K562 (cell line): ENCODE data around the gene ATF5. TPM values are rescaled to one million over a fixed set of nuclear protein-coding genes. Genes with fewer than 3 reads are reported as not detected.

Experiments used
- CBX1 ChIP-seq: sonication (generic); IDR thresholded peaks from 2 replicates; pipeline ENCODE4 v1.6.1; 2016; ENCODE audit warnings: antibody characterized with exemption, low read depth, mild to moderate bottlenecking
- CBX2 ChIP-seq: fragments of 200-600 bp; sonication (generic); IDR thresholded peaks from one replicate; pipeline ENCODE4 v1.6.1; 2012; ENCODE audit warnings: mild to moderate bottlenecking, low read length, inconsistent platforms; ENCODE audit not compliant: insufficient read depth, poor library complexity, severe bottlenecking
- HCFC1 ChIP-seq: IDR thresholded peaks from 2 replicates; pipeline ENCODE4 v1.6.1; 2012; ENCODE audit warnings: low read depth, low read length, improper control_type of control experiment
- NFATC3 ChIP-seq: fragments of 450-650 bp; IDR thresholded peaks from 2 replicates; pipeline ENCODE4 v1.6.1; 2017; ENCODE audit warnings: mild to moderate bottlenecking
- NR2C2 ChIP-seq, 2 experiments: fragments of 200-800 bp in 1 of 2; sonication (Bioruptor generic) in 1 of 2; sonication (generic) in 1 of 2; formaldehyde crosslinking in 1 of 2; IDR thresholded peaks; 2 replicates each; pipeline versions ENCODE4 v1.6.1 to v1.8.0; 2016 to 2022; ENCODE audit warnings: mild to moderate bottlenecking in 1 of 2, missing compliant biosample characterization in 1 of 2, missing genetic modification characterization in 1 of 2, missing genetic modification reagents in 1 of 2
- RBFOX2 ChIP-seq: fragments of 200-400 bp; formaldehyde crosslinking; IDR thresholded peaks from 2 replicates; pipeline ENCODE4 v1.6.1; 2017; ENCODE audit warnings: low read depth, mild to moderate bottlenecking, low read length, moderate library complexity
- TAF15 ChIP-seq: fragments of 200-400 bp; formaldehyde crosslinking; IDR thresholded peaks from 2 replicates; pipeline ENCODE4 v1.6.1; 2017; ENCODE audit warnings: mild to moderate bottlenecking, low read depth, low read length, moderate library complexity
- TCF3 ChIP-seq: sonication (generic); formaldehyde crosslinking; IDR thresholded peaks from 2 replicates; pipeline ENCODE4 v1.4.0; 2020; ENCODE audit warnings: mild to moderate bottlenecking, missing genetic modification reagents
- XRCC4 ChIP-seq: IDR thresholded peaks from one replicate; pipeline ENCODE4 v1.6.1; 2011; ENCODE audit not compliant: insufficient read depth, insufficient read length; ENCODE audit errors: extremely low read depth
- polyA plus RNA-seq, 8 experiments: library from polyadenylated mRNA; depleted of rRNA in 4 of 8; stranded (reverse) in 5 of 8; unstranded in 3 of 8; fragments of >200 nt; fragmentation: Nextera tagmentation in 2 of 8; fragmentation: Illumina TruSeq in 1 of 8; extraction: Ambion mirVana in 2 of 8; extraction: Trizol in 1 of 8; gene quantifications; 2 replicates each; pipeline versions ENCODE4 v1.2.1 to v1.2.3, GENCODE V29; 2011 to 2014; ENCODE audit warnings: inconsistent platforms in 1 of 8, missing spikeins in 1 of 8
- total RNA-seq, 7 experiments: library from RNA; depleted of rRNA in 6 of 7; stranded (reverse); fragments of >200 nt in 6 of 7; fragmentation: Illumina TruSeq in 2 of 7; extraction: Trizol in 2 of 7; gene quantifications; 2 replicates each; pipeline versions ENCODE4 v1.2.1 to v1.2.3, GENCODE V29; 2011 to 2021; ENCODE audit warnings: low replicate concordance in 1 of 7
- TF ChIP-seq, protein P1 (sequence below): sonication (generic); formaldehyde crosslinking; IDR thresholded peaks from 2 replicates; pipeline ENCODE4 v1.8.1; 2023; ENCODE audit warnings: mild to moderate bottlenecking, missing genetic modification reagents
- TF ChIP-seq, protein P2 (sequence below): IDR thresholded peaks from 2 replicates; pipeline ENCODE4 v1.6.1; 2011; ENCODE audit warnings: borderline replicate concordance, low read depth, mild to moderate bottlenecking, moderate library complexity, low read length; ENCODE audit not compliant: insufficient read depth, poor library complexity, severe bottlenecking
- TF ChIP-seq, protein P3 (sequence below), 2 experiments: fragments of 450-650 bp; IDR thresholded peaks; 2 replicates each; pipeline ENCODE4 v1.6.1; 2016
- TF ChIP-seq, protein P4 (sequence below): fragments of 450-650 bp; IDR thresholded peaks from 2 replicates; pipeline ENCODE4 v1.6.1; 2017; ENCODE audit warnings: antibody characterized with exemption, mild to moderate bottlenecking
- TF ChIP-seq, protein P5 (sequence below): fragments of 450-650 bp; IDR thresholded peaks from 2 replicates; pipeline ENCODE4 v1.6.1; 2016; ENCODE audit warnings: antibody characterized with exemption

Gene ATF5
- total and polyA plus RNA-seq, 9 of the 15 experiments (the other 6 are each of a cell fraction or from before 2014, with no cell fraction given) = 3.0 to 57.6 (median 11.1) TPM

DNA sequence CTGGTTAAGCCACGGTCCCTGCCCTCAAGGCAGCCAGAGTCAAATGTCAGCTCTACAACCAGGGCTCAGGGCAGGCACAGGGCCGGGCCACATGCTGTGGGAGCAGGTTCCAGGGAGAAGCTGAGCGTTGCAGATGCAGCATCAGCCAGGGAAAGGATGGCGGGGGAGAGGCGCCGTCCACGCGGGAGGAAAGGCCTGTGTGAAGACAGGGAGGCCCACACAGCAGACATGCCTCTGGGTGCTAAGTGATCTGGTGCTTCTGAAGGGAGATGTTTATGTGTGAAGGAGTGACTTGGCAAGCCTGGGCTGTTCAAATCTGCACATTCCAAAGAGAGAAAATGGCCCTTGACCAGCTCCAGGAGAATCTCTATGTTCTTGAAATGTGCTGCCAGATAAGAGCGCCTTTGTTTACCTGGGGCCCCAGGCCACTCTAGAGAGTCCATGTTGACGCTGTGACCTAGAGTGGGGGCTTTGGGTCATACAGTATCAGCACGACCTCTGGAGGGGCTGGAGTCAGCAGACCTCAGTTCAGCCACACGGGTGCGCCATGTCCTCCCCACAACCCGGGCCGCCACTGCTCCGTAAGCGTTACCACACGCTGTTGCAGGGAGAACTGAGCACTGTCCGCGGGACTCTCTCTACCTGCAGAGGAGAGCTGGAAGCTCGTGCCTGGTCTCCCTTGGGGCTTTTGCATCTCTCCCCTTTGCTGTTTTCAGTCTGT, 15.9 kb upstream of the ATF5 start (continued):
- TF ChIP-seq, protein P1, sequence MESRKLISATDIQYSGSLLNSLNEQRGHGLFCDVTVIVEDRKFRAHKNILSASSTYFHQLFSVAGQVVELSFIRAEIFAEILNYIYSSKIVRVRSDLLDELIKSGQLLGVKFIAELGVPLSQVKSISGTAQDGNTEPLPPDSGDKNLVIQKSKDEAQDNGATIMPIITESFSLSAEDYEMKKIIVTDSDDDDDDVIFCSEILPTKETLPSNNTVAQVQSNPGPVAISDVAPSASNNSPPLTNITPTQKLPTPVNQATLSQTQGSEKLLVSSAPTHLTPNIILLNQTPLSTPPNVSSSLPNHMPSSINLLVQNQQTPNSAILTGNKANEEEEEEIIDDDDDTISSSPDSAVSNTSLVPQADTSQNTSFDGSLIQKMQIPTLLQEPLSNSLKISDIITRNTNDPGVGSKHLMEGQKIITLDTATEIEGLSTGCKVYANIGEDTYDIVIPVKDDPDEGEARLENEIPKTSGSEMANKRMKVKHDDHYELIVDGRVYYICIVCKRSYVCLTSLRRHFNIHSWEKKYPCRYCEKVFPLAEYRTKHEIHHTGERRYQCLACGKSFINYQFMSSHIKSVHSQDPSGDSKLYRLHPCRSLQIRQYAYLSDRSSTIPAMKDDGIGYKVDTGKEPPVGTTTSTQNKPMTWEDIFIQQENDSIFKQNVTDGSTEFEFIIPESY = peak; percentile 99
- TF ChIP-seq CBX2 (no peak), TCF3 (CRISPR knock-in tag) (no peak), HCFC1 (no peak), XRCC4 (no peak), TAF15 (no peak), RBFOX2 (peak; percentile 35), CBX1 (no peak), NFATC3 (no peak), NR2C2 (CRISPR knock-in tag; IDR thresholded peaks at IDR 0.05) (no peak), NR2C2 (tag; IDR thresholded peaks at IDR 0.05) (no peak)
- TF ChIP-seq, protein P2, sequence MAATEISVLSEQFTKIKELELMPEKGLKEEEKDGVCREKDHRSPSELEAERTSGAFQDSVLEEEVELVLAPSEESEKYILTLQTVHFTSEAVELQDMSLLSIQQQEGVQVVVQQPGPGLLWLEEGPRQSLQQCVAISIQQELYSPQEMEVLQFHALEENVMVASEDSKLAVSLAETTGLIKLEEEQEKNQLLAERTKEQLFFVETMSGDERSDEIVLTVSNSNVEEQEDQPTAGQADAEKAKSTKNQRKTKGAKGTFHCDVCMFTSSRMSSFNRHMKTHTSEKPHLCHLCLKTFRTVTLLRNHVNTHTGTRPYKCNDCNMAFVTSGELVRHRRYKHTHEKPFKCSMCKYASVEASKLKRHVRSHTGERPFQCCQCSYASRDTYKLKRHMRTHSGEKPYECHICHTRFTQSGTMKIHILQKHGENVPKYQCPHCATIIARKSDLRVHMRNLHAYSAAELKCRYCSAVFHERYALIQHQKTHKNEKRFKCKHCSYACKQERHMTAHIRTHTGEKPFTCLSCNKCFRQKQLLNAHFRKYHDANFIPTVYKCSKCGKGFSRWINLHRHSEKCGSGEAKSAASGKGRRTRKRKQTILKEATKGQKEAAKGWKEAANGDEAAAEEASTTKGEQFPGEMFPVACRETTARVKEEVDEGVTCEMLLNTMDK = peak; percentile 60
- TF ChIP-seq, protein P3, sequence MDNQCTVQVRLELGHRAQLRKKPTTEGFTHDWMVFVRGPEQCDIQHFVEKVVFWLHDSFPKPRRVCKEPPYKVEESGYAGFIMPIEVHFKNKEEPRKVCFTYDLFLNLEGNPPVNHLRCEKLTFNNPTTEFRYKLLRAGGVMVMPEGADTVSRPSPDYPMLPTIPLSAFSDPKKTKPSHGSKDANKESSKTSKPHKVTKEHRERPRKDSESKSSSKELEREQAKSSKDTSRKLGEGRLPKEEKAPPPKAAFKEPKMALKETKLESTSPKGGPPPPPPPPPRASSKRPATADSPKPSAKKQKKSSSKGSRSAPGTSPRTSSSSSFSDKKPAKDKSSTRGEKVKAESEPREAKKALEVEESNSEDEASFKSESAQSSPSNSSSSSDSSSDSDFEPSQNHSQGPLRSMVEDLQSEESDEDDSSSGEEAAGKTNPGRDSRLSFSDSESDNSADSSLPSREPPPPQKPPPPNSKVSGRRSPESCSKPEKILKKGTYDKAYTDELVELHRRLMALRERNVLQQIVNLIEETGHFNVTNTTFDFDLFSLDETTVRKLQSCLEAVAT (IDR thresholded peaks at IDR 0.05) = peak in 1 of 2 experiments; percentile 41; a peak in 1 of 4 replicates
- TF ChIP-seq, protein P4, sequence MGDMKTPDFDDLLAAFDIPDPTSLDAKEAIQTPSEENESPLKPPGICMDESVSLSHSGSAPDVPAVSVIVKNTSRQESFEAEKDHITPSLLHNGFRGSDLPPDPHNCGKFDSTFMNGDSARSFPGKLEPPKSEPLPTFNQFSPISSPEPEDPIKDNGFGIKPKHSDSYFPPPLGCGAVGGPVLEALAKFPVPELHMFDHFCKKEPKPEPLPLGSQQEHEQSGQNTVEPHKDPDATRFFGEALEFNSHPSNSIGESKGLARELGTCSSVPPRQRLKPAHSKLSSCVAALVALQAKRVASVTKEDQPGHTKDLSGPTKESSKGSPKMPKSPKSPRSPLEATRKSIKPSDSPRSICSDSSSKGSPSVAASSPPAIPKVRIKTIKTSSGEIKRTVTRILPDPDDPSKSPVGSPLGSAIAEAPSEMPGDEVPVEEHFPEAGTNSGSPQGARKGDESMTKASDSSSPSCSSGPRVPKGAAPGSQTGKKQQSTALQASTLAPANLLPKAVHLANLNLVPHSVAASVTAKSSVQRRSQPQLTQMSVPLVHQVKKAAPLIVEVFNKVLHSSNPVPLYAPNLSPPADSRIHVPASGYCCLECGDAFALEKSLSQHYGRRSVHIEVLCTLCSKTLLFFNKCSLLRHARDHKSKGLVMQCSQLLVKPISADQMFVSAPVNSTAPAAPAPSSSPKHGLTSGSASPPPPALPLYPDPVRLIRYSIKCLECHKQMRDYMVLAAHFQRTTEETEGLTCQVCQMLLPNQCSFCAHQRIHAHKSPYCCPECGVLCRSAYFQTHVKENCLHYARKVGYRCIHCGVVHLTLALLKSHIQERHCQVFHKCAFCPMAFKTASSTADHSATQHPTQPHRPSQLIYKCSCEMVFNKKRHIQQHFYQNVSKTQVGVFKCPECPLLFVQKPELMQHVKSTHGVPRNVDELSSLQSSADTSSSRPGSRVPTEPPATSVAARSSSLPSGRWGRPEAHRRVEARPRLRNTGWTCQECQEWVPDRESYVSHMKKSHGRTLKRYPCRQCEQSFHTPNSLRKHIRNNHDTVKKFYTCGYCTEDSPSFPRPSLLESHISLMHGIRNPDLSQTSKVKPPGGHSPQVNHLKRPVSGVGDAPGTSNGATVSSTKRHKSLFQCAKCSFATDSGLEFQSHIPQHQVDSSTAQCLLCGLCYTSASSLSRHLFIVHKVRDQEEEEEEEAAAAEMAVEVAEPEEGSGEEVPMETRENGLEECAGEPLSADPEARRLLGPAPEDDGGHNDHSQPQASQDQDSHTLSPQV = no peak
- TF ChIP-seq, protein P5, sequence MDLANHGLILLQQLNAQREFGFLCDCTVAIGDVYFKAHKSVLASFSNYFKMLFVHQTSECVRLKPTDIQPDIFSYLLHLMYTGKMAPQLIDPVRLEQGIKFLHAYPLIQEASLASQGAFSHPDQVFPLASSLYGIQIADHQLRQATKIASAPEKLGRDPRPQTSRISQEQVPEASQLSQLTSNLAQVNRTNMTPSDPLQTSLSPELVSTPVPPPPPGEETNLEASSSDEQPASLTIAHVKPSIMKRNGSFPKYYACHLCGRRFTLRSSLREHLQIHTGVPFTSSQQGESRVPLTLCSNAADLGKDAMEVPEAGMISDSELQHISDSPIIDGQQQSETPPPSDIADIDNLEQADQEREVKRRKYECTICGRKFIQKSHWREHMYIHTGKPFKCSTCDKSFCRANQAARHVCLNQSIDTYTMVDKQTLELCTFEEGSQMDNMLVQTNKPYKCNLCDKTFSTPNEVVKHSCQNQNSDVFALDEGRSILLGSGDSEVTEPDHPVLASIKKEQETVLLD = peak; percentile 20; the same call in 1 of the 2 replicates
